Measurements from ENCODE around the gene DPF3.

Gene DPF3

GRCh38 chr14:72901361-72901760 is 7.5 kb upstream of the DPF3 start:
- H3K4me3 ChIP-seq (ENCODE audit: low read length), result no peak overlapping the region
- no peak for DNase-seq (ENCODE audit: low read depth)
- no peak for TF ChIP-seq CTCF (IDR thresholded peaks at IDR 0.05; ENCODE audit: insufficient read depth, low read depth, low read length, missing control alignments)

- TF ChIP-seq CTCF (IDR thresholded peaks at IDR 0.05; ENCODE audit: insufficient read depth, low read depth, low read length, missing control alignments), result no peak
- H3K4me3 ChIP-seq (ENCODE audit: low read length), result no peak overlapping the region
- DNase-seq (ENCODE audit: low read depth), result no peak
These were observed 4.5 kb upstream of the DPF3 start for GRCh38 chr14:72898448-72898847.

- peak overlapping the region; percentile 71 for H3K4me3 ChIP-seq (ENCODE audit: low read length)
- no peak for TF ChIP-seq CTCF (IDR thresholded peaks at IDR 0.05; ENCODE audit: insufficient read depth, low read depth, low read length, missing control alignments)
- DNase-seq (ENCODE audit: low read depth), result peak; percentile 54
These were observed 900 bp upstream of the DPF3 start for GRCh38 chr14:72894623-72895378.

GRCh38 chr14:72894323-72894622 is 372 bp upstream of the DPF3 start:
- no peak for TF ChIP-seq CTCF (IDR thresholded peaks at IDR 0.05; ENCODE audit: insufficient read depth, low read depth, low read length, missing control alignments)
- DNase-seq (ENCODE audit: low read depth), result no peak
- peak overlapping the region; percentile 71 for H3K4me3 ChIP-seq (ENCODE audit: low read length)

GRCh38 chr14:72892879-72893635 is 844 bp downstream of the DPF3 start:
- no peak for TF ChIP-seq CTCF (IDR thresholded peaks at IDR 0.05; ENCODE audit: insufficient read depth, low read depth, low read length, missing control alignments)
- peak overlapping the region; percentile 71 for H3K4me3 ChIP-seq (ENCODE audit: low read length)
- peak; percentile 38 for DNase-seq (ENCODE audit: low read depth)

GRCh38 chr14:72892103-72892878 is 1.6 kb downstream of the DPF3 start:
- no peak for TF ChIP-seq CTCF (IDR thresholded peaks at IDR 0.05; ENCODE audit: insufficient read depth, low read depth, low read length, missing control alignments)
- peak overlapping the region; percentile 71 for H3K4me3 ChIP-seq (ENCODE audit: low read length)
- DNase-seq (ENCODE audit: low read depth), result peak; percentile 38
